Measurements from ENCODE around the gene HRCT1.

HRCT1 gene

DNA sequence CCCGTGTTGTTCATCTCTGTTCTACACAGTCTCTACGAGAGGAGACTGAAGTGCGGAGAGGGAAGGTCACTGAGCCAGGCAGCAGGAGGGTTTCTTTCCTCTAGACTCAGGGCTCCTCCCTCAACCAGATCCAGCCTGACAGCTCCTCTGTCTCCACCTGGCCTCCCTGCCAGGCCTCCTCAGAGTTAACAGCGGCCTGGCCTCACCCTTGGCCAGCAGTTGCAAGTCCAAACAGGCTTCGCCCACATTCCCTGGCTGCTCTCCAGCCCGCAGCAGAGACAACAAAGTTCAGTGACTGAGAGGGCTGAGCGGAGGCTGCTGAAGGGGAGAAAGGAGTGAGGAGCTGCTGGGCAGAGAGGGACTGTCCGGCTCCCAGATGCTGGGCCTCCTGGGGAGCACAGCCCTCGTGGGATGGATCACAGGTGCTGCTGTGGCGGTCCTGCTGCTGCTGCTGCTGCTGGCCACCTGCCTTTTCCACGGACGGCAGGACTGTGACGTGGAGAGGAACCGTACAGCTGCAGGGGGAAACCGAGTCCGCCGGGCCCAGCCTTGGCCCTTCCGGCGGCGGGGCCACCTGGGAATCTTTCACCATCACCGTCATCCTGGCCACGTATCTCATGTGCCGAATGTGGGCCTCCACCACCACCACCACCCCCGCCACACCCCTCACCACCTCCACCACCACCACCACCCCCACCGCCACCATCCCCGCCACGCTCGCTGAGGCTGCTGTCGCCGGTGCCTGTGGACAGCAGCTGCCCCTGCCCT lies at the start of gene HRCT1:
Gene HRCT1, plus strand, starts transcription at position 291 of the 768 bp plus-strand sequence. Its CDS starts 86 bp downstream, at position 377.
- H3K36me3 Mint-ChIP-seq (ENCODE audit: low read depth) = no peaks in the 10 kb centered on the region
- H3K27me3 Mint-ChIP-seq = peaks cover 3% of the 10 kb centered on the region
- H3K4me1 Mint-ChIP-seq (ENCODE audit: low read depth) = peaks cover 30% of the 10 kb centered on the region
- no peaks in the 10 kb centered on the region for H3K9me3 Mint-ChIP-seq
- no peak within 1 kb of the TSS for H3K4me3 Mint-ChIP-seq
- H3K27ac Mint-ChIP-seq = no peak within 1 kb of the TSS

DNA sequence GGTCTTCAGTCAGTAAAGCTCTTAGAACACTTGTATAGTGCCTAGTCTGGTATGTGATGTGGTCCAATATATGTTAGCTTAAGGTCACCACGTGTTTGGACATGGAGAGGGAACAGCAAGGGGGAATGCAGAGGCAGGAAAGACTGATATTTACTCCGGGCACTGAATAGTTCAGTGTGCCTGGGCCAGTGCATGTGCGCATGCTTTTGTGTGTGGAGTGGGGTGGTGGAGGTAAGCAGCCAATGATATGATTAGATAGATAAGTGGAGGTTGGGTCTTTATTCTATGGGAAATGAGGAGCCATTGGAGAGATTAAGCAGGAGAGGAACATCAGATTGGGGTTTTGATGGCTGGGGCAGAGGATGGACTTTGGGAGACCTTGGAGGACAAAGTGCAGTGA lies 49.8 kb upstream of the HRCT1 start:
- no peak overlapping the region for H3K4me3 Mint-ChIP-seq
- H3K27me3 Mint-ChIP-seq = no peaks in the 10 kb centered on the region
- no peaks in the 10 kb centered on the region for H3K4me1 Mint-ChIP-seq (ENCODE audit: low read depth)
- H3K36me3 Mint-ChIP-seq (ENCODE audit: low read depth) = no peaks in the 10 kb centered on the region
- no peak overlapping the region for H3K27ac Mint-ChIP-seq
- H3K9me3 Mint-ChIP-seq = no peaks in the 10 kb centered on the region

DNA sequence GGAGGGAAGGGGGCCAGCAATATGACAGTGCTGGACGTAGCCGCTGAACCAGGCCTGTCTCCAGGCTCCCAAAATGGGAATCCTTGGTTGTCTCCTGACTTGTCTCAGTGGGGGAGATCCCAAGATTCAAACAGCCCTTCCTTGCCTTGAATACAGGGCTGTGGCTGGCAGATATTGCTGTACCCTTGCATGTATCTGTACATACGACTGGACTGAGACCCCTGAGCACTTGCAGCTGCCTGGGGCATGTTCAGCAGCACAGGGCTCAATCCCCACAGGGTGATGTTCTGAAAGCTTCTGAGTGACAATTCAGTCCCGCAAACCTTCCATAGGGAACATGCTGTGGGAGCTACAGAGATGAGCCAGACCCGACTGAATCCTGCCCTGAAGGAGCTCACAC lies 49.1 kb upstream of the HRCT1 start:
- no peaks in the 10 kb centered on the region for H3K36me3 Mint-ChIP-seq (ENCODE audit: low read depth)
- H3K4me3 Mint-ChIP-seq = no peak overlapping the region
- no peak overlapping the region for H3K27ac Mint-ChIP-seq
- no peaks in the 10 kb centered on the region for H3K9me3 Mint-ChIP-seq
- no peaks in the 10 kb centered on the region for H3K4me1 Mint-ChIP-seq (ENCODE audit: low read depth)
- peaks cover 5% of the 10 kb centered on the region for H3K27me3 Mint-ChIP-seq

DNA sequence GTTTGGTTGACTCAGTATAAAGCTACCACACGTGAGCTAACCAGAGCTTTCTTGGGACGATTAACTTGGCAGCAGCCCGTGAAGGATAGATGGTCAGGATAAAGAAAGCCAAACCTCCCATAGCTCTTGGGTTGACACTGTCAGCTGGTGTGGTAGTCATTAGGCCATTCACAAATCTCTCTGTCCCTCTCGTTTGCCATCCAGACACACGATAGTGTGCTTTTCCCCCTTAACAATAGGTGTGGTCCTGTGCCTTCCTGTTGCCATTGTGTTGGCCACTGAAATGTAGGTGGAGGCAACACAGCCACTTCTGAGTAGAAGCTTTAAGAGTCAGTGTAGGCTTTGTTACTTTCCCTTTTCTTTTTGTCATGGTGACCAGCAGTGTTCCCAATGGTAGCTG lies 47.5 kb upstream of the HRCT1 start:
- Mint-ChIP-seq H3K27me3 (peaks cover 15% of the 10 kb centered on the region), H3K36me3 (ENCODE audit: low read depth) (no peaks in the 10 kb centered on the region), H3K4me3 (no peak overlapping the region), H3K27ac (no peak overlapping the region), H3K9me3 (no peaks in the 10 kb centered on the region), H3K4me1 (ENCODE audit: low read depth) (no peaks in the 10 kb centered on the region)

DNA sequence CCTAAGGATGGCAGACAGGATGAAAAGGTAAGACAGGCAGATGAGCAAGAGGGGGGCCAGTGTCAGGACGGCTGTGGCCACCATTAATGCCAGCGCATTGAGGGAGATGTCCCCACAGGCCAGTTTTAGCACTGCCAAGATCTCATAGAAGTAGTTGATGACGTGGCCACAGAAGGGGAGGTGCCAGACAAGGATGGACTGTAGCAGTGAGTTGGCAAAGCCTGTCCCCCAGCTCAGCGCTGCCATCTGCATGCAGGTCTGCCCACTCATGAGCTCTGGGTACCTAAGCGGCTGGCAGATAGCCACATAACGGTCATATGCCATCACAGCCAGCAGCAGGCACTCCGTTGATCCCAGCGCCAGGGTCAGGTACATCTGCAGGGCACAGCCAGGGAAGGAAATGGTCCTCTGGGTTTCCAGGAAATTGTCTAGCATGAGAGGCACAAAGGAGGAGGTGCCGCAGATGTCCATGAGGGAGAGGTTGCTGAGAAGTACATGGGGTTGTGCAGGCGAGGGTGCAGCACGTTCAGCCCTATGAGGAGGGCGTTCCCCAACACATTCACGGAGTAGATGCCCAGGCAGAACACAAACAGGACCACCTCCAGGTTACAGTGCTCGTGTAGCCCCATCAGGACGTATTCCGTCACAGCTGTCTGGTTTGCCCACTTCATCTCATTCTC lies 46.6 kb upstream of the HRCT1 start:
- Mint-ChIP-seq H3K4me3 (no peak overlapping the region), H3K4me1 (ENCODE audit: low read depth) (no peaks in the 10 kb centered on the region), H3K9me3 (no peaks in the 10 kb centered on the region), H3K36me3 (ENCODE audit: low read depth) (no peaks in the 10 kb centered on the region), H3K27ac (no peak overlapping the region), H3K27me3 (peaks cover 15% of the 10 kb centered on the region)

DNA sequence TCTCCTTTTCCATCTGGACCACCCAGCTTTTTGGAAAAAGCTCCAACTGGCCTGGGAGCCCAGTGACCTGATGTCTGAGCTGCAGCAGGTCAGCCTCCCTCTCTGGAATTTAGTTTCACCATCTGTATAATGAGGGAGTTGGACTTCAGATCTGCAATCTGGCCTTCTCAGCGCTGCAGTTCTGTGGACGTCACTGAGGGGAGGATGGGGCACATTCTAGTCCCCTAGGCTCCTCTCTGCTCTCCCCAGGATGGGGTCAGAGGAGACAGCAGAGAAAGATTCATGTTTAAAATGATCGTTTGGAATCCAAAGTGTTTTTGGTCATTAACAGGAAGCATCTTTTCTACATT lies 46.0 kb upstream of the HRCT1 start:
- H3K27me3 Mint-ChIP-seq = peaks cover 15% of the 10 kb centered on the region
- H3K27ac Mint-ChIP-seq = no peak overlapping the region
- no peaks in the 10 kb centered on the region for H3K9me3 Mint-ChIP-seq
- no peaks in the 10 kb centered on the region for H3K36me3 Mint-ChIP-seq (ENCODE audit: low read depth)
- H3K4me1 Mint-ChIP-seq (ENCODE audit: low read depth) = no peaks in the 10 kb centered on the region
- H3K4me3 Mint-ChIP-seq = no peak overlapping the region

DNA sequence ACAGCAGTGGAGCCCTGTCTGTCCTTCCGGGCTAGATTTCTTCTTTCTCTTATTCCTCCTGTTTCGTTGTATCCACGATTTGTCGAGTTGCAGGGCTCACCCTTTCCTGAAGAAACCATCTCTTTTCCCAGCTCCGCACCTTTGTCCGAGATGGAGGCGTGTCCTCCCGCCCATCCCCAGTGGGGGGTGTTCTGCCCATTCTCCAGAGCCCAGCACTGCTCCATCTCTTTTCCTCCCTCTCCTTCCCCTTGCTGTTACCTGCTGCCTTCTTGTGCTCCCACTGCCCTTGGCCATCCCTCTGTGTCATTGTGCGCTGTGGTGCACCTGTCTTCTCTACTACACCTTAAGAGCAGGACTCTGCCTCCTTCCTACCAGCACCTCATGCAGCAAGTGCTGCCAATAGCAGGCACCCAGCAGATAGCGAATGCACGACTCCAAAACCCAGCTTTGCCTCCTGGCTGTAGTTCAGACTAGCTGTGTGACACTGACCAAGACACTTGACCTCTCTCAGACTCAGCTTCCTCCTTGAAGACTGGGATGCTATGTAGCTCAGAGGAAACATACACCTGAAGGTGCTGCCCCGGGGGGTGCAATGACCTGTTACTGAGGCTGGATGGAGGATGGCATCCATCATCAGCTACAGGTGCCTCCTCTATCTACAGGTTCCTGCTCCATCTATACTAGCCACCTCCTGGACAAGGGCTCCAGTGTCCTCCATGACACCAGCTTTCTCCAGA lies 44.7 kb upstream of the HRCT1 start:
- no peak overlapping the region for H3K4me3 Mint-ChIP-seq
- H3K36me3 Mint-ChIP-seq (ENCODE audit: low read depth) = no peaks in the 10 kb centered on the region
- H3K4me1 Mint-ChIP-seq (ENCODE audit: low read depth) = no peaks in the 10 kb centered on the region
- peaks cover 15% of the 10 kb centered on the region for H3K27me3 Mint-ChIP-seq
- no peak overlapping the region for H3K27ac Mint-ChIP-seq
- no peaks in the 10 kb centered on the region for H3K9me3 Mint-ChIP-seq

DNA sequence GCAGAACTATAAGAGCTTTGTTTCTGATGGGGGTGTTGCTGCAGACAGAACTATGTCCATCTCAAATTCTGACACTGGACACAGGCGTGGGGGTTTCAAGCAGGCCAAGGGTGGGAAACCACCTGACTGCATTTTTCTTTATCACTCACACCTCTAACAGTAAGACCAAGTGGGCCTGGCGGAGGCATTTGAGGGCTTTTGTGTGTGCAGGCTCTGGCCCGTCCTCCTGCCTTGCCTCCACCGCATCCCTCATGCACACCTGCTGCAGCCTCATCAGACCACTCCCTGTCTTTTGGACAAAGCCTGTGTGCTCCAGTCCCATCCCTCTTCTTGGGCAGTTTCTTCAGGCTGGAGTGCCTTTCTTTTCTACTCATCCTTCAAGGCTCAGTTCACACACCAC lies 43.7 kb upstream of the HRCT1 start:
- no peaks in the 10 kb centered on the region for H3K9me3 Mint-ChIP-seq
- H3K27me3 Mint-ChIP-seq = peaks cover 15% of the 10 kb centered on the region
- H3K4me1 Mint-ChIP-seq (ENCODE audit: low read depth) = no peaks in the 10 kb centered on the region
- H3K27ac Mint-ChIP-seq = no peak overlapping the region
- H3K36me3 Mint-ChIP-seq (ENCODE audit: low read depth) = no peaks in the 10 kb centered on the region
- H3K4me3 Mint-ChIP-seq = no peak overlapping the region

DNA sequence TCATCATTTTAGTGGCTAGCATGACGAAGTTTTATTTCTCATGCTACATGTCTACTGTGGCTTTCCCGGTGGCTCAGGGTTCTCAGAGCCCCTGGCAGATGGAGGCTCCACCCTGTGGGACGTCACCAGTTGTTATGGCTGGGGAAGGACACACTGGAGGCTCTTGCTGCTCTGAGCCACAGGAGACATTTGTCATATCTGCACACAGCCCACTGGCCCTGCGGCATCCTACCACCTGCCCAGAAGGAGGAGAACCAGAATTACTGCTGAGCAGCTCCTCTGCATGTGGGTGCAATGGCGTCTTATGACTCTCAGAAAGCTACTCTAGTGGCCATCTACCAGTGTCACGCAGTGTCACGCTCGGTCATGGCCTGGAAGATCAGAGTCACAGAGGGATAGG lies 42.4 kb upstream of the HRCT1 start:
- Mint-ChIP-seq H3K4me3 (no peak overlapping the region), H3K36me3 (ENCODE audit: low read depth) (no peaks in the 10 kb centered on the region), H3K27me3 (peaks cover 18% of the 10 kb centered on the region), H3K27ac (no peak overlapping the region), H3K4me1 (ENCODE audit: low read depth) (no peaks in the 10 kb centered on the region), H3K9me3 (no peaks in the 10 kb centered on the region)

DNA sequence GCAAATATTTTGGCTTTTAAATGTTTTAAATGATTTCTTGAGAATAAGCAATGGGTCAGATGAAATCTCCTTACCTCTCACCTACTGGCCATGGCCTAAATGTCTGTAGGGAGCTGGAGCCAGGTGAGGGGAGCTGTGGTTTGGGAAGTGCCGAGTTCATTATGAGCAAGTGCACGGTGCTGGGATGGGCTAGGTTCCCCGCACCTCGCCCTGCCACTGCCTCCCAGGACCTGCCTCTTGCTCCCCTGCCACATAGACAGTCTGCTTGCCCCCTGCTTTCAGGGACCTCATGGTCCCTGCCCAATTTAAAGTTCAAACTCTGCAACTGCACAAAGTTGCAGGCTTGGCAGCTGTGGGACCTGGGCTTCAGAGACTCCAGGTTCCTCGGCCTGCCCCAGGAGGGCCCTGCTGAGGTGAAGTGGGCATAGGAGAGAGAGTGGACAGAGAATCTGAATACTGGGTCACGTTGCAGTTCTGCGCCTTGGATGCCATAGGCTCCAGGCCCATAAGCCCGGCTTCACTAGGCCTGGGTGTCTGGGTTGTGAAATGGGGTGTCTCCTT lies 41.2 kb upstream of the HRCT1 start:
- peaks cover 21% of the 10 kb centered on the region for H3K27me3 Mint-ChIP-seq
- no peak overlapping the region for H3K4me3 Mint-ChIP-seq
- H3K4me1 Mint-ChIP-seq (ENCODE audit: low read depth) = no peaks in the 10 kb centered on the region
- H3K9me3 Mint-ChIP-seq = no peaks in the 10 kb centered on the region
- no peak overlapping the region for H3K27ac Mint-ChIP-seq
- no peaks in the 10 kb centered on the region for H3K36me3 Mint-ChIP-seq (ENCODE audit: low read depth)

DNA sequence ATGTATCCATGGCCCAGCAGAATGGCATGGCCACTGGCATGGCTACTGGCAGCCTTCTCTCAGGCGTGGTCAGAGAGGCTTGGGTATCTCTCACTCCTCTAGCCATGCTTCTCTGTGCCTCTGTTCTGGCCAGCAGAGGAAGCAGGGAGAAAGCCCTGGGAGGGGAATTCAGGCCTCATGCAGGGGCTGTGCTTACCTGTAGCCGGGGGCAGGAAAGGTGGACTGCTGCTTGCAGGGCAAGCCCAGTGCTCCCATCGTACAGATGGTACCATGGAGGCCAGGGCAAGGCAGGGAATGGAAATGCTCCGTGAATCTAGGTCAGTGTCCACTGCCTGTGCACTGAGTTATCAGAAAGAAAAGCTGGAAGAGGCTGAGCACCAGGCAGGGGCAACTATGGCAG lies 38.5 kb upstream of the HRCT1 start:
- Mint-ChIP-seq H3K4me1 (ENCODE audit: low read depth) (no peaks in the 10 kb centered on the region), H3K4me3 (no peak overlapping the region), H3K27me3 (peaks cover 12% of the 10 kb centered on the region), H3K9me3 (no peaks in the 10 kb centered on the region), H3K36me3 (ENCODE audit: low read depth) (no peaks in the 10 kb centered on the region), H3K27ac (no peak overlapping the region)

DNA sequence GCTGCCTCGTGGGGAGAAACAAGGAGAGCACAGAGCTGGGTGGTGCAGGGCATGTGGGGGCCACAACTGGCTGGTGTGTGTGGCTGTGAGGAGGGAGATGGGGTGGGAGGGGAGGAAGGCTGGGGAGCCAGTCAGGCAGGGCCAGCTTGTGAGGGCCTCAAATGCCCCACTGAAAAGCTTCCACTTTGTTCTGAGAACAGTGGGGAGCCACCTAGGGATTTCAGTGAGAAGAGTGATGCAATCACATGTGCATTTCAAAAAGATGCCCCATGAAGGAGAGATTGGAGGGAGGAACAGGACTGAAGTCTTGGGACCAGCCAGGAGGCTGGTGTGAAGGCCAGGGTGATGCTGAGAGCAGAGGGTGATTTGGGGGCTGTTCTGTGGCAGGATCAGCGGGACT lies 37.1 kb upstream of the HRCT1 start:
- Mint-ChIP-seq H3K27me3 (peaks cover 6% of the 10 kb centered on the region), H3K27ac (no peak overlapping the region), H3K36me3 (ENCODE audit: low read depth) (no peaks in the 10 kb centered on the region)

DNA sequence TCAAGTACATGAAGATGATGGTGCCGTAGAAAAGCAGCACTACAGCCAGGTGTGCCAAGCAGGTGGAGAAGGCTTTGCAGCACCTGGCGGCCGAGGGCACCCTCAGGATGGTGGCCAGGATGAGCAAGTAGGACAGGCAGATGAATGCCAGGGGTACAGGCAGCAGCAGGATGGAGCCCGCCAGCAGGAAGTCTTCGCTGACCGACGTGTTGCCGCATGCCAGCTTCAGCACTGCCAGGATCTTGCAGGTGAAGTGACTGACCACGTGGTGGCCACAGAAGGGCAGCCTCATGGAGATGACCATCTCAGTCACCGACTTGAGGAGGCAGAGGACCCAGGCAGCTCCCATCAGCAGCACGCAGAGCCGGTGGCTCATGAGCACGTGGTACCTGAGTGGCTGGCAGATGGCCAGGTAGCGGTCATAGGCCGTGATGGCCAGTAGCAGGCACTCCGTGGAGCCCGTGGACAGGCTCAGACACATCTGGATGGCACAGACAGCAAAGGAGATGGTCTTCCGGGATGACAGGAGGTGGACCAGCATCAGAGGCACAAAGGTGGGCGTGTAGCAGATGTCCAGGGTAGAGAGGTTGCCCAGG lies 36.3 kb upstream of the HRCT1 start:
- Mint-ChIP-seq H3K27me3 (peaks cover 6% of the 10 kb centered on the region), H3K27ac (no peak overlapping the region)

More for the DNA sequence above, 37.1 kb upstream of the HRCT1 start:
- Mint-ChIP-seq H3K4me1 (ENCODE audit: low read depth) (no peaks in the 10 kb centered on the region), H3K9me3 (no peaks in the 10 kb centered on the region), H3K4me3 (no peak overlapping the region)

DNA sequence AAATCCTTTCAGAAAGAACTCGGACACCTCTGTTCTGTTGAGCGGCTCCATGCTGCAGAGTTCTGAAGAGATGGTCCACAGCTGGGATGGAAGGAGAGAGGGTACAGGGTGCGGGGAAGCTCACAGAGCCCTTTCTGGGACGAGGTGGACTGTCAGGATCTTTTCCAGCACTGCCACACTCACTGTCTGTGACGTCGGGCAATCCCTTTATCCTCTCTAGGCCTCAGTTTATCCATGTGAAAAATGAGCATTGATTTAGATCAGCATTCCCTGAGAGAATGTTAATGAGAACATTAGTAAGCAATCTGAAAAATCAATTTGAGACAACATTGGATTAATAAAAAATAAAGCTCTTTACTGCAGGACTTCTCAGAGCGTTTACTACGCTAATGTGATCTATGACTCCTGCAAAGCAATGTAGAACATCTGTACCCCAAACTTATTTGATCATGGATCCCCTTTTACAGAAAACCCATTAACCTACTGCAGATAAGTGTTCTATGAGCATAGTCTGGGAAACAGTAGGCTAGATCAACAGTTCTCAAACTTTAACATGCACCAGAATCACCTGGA lies 35.6 kb upstream of the HRCT1 start, which contains the start of gene OR13J1:
Gene OR13J1, minus strand, starts transcription at position 51 of the 573 bp plus-strand sequence. Its CDS starts 0 bp downstream, at position 51.
- H3K4me3 Mint-ChIP-seq = no peak within 1 kb of the TSS
- no peaks in the 10 kb centered on the region for H3K4me1 Mint-ChIP-seq (ENCODE audit: low read depth)
- no peaks in the 10 kb centered on the region for H3K9me3 Mint-ChIP-seq
- no peaks in the 10 kb centered on the region for H3K36me3 Mint-ChIP-seq (ENCODE audit: low read depth)
- peaks cover 6% of the 10 kb centered on the region for H3K27me3 Mint-ChIP-seq
- H3K27ac Mint-ChIP-seq = no peak within 1 kb of the TSS

More for the DNA sequence above, 36.3 kb upstream of the HRCT1 start:
- Mint-ChIP-seq H3K36me3 (ENCODE audit: low read depth) (no peaks in the 10 kb centered on the region), H3K4me1 (ENCODE audit: low read depth) (no peaks in the 10 kb centered on the region), H3K9me3 (no peaks in the 10 kb centered on the region), H3K4me3 (no peak overlapping the region)

Measured in stimulated activated naive CD8-positive, alpha-beta T cell treated with anti-CD3 and anti-CD28 coated beads, Interleukin-15, Interleukin-2, amounts not matched to agents 100 ng/mL and 50 ng/mL, for 24 hours (primary cell).